ENCODE measurements around the gene UGT1A8.

- TF ChIP-seq, protein P1, sequence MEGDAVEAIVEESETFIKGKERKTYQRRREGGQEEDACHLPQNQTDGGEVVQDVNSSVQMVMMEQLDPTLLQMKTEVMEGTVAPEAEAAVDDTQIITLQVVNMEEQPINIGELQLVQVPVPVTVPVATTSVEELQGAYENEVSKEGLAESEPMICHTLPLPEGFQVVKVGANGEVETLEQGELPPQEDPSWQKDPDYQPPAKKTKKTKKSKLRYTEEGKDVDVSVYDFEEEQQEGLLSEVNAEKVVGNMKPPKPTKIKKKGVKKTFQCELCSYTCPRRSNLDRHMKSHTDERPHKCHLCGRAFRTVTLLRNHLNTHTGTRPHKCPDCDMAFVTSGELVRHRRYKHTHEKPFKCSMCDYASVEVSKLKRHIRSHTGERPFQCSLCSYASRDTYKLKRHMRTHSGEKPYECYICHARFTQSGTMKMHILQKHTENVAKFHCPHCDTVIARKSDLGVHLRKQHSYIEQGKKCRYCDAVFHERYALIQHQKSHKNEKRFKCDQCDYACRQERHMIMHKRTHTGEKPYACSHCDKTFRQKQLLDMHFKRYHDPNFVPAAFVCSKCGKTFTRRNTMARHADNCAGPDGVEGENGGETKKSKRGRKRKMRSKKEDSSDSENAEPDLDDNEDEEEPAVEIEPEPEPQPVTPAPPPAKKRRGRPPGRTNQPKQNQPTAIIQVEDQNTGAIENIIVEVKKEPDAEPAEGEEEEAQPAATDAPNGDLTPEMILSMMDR (conservative IDR thresholded peaks at IDR 0.05), result no peak
- no peak for TF ChIP-seq EZH2 (IDR thresholded peaks at IDR 0.05; ENCODE audit: low read depth)
Measured at GRCh38 chr2:233668605-233669260, 51.3 kb downstream of the UGT1A8 start.
